Stimulated activated CD4-positive, alpha-beta T cell treated with anti-CD3 and anti-CD28 coated beads, Interleukin-12 subunit alpha, Interleukin-12 subunit beta, amount 100 ng/mL, for 24 hours (primary cell): ENCODE data around the gene RDH16.
A peak's percentile ranks its signal among the peaks of the same experiment; 100 is the strongest.
"Not testable (repeated sequence)": the region's sequence is repeated elsewhere in the genome, so short reads cannot be mapped to it uniquely, and the experiment has no call there.

Experiments used
- DNase-seq, 2 experiments: peaks; one replicate each; pipeline ENCODE4 v3.0.0-alpha.2; 2020; ENCODE audit warnings: low read depth in 2 of 2

Gene RDH16

DNA sequence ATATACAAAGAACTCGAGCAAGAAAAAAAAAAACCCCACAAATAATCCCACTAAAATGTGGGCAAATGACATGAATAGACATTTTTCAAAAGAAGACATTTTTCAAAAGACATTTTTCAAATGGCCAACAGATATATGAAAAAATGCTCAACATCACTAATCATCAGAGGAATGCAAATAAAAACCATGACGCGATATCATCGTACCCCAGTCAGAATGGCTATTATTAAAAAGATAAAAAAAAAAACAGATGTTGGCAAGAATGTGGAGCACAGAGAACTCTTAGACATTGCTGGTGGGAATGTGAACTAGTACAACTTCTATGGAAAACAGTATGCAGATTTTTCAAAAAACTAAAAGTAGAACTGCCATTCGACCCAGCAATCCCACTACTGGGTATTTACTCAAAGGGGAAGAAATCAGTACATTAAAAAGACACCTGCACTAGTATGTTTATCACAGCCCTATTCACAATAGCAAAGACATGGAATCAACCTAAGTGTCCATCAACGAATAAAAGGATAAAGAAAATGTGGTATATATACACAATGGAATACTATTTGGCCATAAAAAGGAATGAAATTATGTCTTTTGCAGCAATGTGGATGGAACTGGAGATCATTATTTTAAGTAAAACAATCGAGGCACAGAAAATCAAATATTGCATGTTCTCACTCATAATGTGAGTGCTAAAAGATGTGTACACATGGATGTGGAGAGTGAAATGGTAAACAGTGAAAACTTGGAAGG, 32.6 kb upstream of the RDH16 start:
- no peak for DNase-seq

DNA sequence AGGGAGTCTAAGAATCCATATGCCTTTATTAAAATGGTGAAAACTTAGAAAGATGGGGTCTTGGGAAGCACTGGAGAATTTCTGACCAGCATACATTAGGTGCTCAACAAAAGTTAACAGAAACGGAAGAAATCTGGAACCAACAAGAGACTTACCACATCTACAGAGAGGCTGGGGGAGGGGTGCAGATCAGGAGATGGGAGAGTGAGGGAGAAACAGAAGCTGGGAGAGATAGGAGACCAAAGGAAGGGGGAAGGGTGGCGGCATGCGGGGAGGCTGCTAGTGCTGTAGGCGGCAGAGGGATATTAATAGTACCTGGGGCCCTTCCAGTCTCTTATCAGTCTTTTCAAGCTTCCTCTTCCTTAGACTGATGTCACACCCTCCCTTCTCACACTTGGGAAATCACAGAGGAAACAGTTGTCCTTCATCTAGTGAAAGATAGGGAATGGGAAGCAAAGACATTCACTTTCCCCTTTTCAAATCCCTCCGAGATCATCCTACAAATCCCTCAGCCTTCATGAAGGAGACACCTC, 30.9 kb upstream of the RDH16 start:
- DNase-seq: no peak

DNA sequence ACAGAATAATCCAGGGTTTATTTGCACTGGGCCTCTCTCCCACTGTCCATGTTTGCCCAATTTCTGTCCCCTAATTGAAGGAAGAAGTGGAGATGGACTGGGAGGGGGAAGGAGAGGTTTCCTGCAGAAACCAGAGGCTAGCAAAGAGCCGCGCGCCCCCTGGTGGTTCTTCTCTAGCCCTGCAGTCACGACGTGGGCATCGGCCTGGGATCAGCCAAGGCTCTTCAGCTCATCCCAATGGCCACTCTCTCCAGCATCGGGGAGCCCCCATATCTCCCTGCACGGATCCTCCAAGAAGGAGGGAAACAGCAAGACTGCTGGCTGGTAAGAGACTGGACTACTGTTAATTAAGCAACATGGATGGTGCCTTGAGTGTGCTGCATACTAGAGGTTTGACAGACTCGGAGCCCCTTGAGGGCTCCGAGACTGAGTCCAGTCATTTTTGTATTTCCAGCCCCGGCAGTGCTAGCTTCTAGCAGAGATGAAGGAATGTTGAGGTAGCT, 30.2 kb upstream of the RDH16 start:
- peak; percentile 48 to 72 for DNase-seq

DNA sequence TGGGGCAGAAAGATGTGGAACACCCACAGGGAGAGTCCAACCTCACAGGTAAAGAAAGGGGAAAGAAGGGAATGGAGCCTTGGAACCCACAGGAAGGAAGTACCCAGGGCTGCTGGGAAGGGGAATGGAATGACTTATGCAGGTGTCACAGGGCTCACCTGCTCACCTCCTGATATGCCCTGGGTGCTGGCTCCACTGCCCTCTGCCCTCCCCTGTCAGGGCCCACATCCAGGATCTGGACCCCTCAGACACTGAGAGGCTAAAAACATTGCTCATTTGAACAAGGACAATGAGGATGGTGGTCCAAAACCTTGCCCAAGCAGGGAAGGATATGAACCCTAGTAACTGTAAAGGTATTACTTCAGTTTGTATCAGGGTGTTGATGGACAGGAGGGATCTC, 29.6 kb upstream of the RDH16 start:
- DNase-seq: no peak

DNA sequence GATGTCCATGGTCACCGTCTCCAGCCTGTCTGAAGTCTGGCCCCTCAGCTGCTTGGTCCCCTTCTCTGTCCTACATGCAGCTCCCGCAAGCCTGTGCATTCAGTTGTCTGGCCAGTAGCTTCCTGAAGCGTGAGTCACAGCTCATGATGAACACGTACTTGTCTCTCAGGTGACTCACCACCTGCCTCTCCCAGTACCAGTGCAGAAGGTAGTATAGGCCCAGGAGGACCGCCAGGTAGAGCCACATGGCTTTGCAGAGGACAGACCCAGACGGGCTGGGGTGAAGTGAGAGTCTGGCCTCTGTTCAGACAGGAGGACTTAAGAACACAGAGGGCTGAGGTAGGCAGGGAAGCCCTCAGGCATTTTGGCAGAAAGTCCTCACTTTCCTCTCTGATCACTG, 28.3 kb upstream of the RDH16 start:
- DNase-seq: not testable (repeated sequence)

DNA sequence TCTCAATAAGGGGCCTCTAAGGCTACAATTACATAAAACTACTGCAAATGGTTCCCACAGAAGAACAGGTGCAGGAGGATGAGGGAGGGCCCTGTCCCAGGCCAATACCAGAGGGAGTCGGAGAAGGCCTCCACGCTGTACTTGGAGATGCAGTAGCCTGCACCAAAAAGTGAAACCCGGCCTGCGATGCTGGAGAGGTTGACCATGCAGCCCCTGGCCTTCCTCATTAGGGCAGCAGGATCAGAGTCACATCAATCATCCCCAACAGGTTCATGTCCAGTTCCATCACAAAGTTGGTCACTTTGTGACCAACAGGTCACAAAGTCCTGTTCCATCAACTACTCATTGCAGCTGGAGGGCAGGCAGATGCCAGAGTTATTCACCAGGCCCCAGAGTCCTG, 26.0 kb upstream of the RDH16 start:
- no peak for DNase-seq

DNA sequence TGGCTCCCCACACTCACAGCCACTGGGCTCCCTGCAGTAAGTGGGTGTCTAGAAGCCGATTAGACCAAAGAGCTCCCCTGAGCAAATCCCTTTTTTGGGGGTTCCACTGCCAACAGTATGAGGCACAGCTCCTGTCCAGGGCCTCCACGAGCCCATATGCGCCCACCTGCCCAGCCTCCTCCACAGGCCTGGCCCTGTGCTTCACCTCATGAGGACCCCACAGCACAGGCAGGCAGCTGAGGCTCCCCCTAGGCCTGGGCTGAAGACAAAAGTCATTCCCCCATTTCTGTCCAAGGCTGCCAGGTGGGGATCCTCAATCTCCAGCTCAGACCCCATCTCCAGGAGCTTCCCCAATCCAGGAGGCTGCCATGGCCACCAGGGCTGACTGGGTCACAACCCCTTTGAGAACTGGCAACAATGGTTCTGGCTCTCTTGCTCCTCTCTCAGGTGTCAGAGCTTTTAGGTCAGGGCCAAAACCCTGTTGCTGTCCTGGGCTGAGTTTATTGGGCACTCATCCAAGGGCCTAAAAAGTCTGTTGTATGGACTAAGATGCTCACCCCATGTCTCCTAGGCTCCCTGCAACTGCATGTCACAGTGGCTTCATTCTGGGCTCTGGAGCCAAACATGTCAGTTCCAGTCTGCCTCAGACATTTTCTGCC, 25.3 kb upstream of the RDH16 start:
- not testable (repeated sequence) for DNase-seq

DNA sequence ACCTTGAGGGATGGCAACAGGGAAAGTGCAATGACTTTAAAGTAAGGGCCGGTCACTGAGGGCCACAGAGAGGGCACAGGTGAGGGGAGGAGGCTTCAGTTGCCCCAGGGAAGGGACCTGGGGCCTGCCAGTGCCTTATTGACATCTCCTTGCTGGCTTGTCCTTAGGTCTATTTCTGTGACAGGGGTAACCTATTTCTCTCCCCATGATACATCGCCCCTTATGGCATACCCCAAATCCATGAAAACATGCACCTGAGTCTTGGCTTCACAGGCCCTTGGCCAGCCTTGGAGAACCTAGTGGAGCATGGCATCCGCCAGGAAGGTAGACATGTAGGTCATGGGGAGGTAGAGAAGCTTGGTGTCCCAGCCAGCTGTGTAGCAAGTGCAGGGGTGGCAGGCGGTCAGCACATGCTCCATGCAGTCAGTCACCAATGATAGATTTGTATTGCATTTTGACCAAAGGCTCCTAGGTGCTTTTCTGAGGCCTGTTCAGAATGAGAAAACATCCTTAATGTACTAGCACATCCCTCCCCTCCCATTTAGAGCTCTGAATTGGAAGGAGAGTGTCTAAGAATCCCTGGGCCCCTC, 23.6 kb upstream of the RDH16 start:
- DNase-seq: no peak

DNA sequence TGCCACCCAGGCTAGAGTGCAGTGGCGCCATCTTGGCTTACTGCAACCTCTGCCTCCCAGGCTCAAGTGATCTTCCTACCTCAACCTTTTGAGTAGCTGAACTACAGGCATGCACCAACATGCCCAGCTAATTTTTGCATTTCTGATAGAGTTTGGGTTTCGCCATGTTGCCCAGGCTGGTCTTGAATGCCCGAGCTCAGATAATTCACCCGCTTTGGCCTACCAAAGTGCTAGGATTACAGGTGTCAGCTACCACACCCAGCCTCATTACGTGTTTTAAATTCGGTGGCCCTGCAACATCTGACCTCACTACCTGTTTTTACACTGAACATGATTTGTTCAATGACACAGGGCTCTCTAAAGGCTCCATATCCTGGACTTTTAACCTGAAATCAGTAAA, 22.9 kb upstream of the RDH16 start:
- no peak for DNase-seq

DNA sequence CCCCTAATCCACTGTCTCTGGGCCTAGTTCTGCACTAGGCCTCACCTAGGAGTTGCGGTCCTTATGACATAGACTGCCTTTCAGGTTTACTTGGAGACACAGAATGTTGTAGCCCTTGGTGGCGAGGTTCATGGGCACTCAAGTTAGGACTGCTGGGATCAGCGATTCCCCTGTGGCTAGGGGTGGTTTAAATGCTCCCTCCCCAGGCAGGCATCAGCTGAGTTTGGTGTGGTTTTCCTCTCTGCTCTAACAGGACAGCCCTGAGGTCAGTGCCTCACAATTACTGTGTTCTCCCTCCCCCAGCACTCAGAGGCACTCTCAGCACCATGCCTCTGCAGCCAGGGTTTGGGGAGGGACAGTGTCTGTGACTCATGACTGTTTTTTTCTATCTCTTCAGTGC, 22.2 kb upstream of the RDH16 start:
- DNase-seq: no peak

DNA sequence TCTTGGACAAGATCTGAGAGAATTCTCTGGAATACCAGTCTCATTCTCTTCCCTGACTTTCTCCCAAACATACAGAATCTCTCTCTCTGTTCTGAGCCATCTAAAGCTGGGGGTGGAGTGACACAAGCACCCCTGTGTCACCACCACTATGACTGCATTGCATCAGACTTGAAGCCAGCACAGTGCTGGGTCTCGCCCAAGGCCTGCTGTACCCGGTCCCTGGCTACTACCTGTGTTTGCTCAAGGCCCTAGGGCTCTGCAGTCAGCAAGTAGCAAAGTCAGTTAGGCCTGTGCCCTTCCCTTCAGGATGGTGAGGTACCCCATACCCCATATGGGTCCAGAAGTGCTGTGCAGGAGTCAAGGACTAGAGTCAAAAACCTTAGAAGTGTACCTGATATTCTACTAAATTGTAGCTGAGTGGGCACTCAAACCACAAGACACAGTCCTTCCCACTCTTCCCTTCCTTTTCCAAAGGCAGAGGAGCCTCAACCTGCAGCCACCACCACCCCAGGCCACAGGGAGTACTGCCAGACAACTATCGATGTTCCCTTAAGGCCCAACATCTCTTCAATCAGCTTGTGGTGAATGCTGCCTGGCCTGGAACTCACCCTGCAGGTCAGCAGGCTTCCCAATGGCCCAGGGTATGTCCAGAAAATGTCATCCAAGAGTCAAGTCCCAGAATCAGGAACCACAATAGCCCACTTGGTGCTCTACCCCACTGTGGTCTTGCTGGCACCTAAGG, 21.2 kb upstream of the RDH16 start:
- DNase-seq: no peak

DNA sequence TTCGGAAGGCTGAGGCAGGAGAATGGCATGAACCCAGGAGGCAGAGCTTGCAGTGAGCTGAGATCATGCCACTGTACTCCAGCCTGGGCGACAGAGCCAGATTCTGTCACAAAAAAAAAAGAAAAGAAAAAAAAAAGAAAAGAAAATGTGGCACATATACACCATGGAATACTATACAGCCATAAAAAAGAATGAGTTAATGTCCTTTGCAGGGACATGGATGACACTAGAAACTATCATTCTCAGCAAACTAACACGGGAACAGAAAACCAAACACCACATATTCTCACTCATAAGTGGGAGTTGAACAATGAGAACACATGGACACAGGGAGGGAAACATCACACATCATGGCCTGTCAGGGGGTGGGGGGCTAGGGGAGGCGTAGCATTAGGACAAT, 20.0 kb upstream of the RDH16 start:
- DNase-seq: not testable (repeated sequence)

DNA sequence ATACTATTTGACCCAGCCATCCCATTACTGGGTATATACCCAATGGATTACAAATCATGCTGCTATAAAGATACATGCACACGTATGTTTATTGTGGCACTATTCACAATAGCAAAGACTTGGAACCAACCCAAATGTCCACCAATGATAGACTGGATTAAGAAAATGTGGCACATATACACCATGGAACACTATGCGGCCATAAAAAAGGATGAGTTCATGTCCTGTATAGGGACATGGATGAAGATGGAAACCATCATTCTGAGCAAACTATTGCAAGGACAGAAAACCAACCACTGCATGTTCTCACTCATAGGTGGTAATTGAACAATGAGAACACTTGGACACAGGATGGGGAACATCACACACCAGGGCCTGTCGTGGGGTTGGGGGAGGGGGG, 16.8 kb upstream of the RDH16 start:
- DNase-seq: not testable (repeated sequence)

DNA sequence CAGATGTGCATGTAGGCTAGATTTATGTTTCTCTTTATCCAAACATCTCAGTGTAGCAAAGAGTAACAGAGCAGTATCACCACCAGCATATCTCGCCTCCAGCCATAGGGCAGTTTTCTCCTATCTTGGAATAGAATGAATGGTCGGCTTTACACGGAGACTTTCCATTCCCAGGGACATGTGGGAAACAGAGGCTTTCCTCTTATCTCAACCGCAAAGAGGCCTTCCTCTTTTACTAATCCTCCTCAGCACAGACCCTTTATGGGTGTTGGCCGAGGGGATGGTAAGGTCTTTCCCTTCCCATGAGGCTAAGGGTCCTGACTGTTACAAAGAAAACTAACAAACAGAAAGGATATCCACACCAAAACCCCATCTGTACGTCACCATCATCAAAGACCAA, 11.5 kb upstream of the RDH16 start:
- DNase-seq: not testable (repeated sequence)

DNA sequence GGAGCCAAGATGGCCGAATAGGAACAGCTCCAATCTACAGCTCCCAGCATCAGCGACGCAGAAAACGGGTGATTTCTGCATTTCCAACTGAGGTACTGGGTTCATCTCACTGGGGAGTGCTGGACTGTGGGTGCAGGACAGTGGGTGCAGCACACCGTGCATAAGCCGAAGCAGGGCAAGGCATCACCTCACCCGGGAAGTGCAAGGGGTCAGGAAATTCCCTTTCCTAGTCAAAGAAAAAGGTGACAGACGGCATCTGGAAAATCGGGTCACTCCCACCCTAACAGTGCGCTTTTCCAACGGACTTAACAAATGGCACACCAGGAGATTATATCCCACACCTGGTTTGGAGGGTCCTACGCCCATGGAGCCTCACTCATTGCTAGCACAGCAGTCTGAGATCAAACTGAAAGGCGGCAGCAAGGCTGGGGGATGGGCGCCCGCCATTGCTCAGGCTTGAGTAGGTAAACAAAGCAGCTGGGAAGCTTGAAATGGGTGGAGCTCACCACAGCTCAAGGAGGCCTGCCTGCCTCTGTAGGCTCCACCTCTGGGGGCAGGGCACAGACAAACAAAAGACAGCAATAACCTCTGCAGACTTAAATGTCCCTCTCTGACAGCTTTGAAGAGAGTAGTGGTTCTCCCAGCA, 8.7 kb upstream of the RDH16 start:
- DNase-seq: not testable (repeated sequence)

DNA sequence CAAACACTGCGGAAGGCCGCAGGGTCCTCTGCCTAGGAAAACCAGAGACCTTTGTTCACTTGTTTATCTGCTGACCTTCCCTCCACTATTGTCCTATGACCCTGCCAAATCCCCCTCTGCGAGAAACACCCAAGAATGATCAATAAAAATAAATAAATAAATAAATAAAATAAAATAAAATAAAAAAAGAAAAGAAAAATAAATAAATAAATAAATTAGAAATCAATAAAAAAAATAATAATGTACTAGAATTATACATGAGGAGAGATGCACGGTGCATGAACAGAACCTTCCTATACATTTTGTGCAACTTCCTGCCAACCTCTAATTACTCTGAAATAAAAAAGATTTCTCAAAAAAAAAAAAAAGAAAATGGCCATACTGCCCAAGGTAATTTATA, 7.7 kb upstream of the RDH16 start:
- DNase-seq: not testable (repeated sequence)

DNA sequence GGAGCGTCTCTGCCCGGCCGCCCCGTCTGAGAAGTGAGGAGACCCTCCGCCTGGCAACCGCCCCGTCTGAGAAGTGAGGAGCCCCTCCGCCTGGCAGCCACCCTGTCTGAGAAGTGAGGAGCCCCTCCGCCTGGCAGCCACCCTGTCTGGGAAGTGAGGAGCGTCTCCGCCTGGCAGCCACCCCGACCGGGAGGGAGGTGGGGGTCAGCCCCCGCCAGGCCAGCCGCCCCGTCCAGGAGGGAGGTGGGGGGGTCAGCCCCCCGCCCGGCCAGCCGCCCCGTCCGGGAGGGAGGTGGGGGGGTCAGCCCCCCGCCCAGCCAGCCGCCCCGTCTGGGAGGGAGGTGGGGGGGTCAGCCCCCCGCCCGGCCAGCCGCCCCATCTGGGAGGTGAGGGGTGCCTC, 6.1 kb upstream of the RDH16 start:
- DNase-seq: not testable (repeated sequence)

DNA sequence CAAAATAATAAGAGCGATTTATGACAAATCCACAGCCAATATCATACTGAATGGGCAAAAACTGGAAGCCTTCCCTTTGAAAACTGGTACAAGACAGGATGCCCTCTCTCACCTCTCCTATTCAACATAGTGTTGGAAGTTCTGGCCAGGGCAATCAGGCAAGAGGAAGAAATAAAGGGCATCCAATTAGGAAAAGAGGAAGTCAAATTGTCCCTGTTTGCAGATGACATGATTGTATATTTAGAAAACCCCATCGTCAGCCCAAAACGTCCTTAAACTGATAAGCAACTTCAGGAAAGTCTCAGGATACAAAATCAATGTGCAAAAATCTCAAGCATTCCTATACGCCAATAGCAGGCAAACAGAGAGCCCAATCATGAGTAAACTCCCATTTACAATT, 4.8 kb upstream of the RDH16 start:
- not testable (repeated sequence) for DNase-seq

DNA sequence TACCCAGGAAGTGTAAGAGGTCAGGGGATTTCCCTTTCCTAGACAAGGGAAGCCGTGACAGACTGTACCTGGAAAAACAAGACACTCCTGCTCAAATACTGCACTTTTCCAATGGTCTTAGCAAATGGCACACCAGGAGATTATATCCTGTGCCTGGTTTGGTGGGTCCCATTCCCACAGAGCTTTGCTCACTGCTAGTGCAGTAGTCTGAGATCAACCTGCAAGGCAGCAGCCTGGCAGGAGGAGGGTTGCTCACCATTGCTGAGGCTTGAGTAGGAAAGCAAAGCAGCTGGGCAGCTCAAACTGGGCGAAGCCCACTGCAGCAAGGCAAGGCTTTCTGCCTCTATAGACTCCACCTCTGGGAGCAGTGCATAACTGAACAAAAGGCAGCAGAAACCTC, 1.0 kb upstream of the RDH16 start:
- no peak for DNase-seq

DNA sequence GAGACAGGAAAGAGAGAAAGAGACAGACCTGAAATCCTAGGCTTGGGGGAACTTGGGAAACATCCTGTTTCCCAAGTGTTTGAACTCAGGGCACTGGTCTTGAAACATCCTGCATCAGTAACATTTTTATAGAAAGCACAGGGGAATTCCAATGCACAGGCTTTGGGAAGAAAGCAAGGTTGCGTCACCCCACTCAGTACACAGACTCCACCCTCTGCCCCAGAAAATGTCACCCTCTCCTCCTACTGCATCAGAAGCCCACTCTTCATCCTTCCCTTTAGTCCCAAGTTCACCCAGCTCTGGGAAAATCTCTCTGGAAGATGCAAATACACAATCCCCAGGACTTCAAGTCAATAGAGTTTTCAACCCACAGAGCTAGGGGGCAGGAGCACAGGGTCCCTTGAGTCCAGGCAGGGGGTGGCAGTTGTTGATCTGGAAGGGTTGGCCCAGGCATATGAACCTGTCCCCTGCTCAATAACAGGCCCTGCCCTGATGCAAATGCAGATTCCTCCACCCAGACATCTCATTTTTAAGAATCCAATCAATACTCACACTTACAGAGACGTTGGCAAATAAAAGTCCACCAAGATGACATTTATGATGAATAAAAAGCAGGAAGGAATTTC, 1.7 kb downstream of the RDH16 start:
- no peak for DNase-seq

DNA sequence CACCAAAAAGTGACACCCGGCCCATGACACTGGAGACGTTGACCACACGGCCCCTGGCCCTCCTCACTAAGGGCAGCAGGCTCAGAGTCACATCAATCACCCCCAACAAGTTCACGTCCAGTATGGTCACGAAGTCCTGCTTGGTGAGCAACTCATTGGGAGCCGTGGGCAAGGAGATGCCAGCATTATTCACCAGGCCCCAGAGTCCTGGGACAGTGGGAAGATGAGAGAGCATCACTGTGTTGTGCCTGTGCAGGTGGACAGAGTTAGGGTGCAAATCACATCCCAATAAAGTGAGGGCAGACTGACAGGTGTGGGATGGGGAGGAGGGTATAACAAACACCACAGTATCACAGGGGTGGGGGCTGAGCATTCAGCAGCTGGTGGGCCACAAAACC, 2.5 kb downstream of the RDH16 start:
- DNase-seq: no peak
